Neural progenitor cell (in vitro differentiated cells): Measurements from ENCODE around the gene CTSS.

Experiments used
- CTCF ChIP-seq: fragments of 200-600 bp; sonication (generic); IDR thresholded peaks from 2 replicates; pipeline ENCODE4 v1.5.1; 2017; ENCODE audit warnings: antibody characterized with exemption, mild to moderate bottlenecking
- EZH2phosphoT487 ChIP-seq: fragments of 200-600 bp; sonication (generic); IDR thresholded peaks from 2 replicates; pipeline ENCODE4 v1.6.1; 2017; ENCODE audit warnings: antibody characterized with exemption

DNA sequence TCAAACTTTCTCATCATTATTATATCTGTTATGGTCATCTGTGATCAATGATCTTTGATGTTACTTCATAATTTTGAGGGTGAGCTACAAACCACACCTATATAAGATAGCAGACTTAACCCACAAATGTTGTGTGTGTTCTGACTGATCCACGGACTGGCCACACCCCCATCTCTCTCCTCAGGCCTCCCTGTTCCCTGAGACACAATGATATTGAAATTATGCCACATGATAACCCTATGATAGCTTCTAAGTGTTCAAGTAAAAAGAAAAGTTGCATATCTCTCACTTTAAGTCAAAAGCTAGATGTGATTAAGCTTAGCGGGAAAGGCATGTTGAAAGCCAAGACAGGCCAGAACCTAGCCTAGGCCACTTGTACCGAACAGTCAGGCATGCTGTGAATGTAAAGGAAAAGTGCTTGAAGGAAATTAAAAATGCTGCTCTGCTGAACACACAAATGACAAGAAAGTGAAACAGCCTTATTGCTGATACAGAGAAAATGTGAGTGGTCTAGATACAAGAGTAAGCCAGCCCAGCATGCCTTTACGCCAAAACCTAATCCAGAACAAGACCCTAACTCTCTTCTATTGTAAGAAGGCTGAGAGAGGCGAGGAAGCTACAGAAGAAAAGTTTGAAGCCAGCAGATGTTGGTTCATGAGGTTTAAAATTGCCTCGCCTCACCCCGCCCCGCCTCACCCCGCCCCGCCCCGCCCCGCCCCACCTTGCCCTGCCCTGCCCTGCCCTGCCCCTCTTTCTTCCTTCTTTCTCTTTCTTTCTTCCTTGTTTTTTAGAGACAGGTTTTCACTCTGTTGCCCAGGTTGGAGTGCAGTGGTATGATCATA is 16.5 kb downstream of the CTSS start:
- TF ChIP-seq EZH2phosphoT487 (no peak), CTCF (no peak)
